ENCODE results near the gene NUDT12.

Gene NUDT12

GRCh38 chr5:103541114-103541513, 21.5 kb downstream of the NUDT12 start:
- DNase-seq (ENCODE audit: low read depth): no peak

GRCh38 chr5:103539376-103540330, 22.9 kb downstream of the NUDT12 start:
- DNase-seq (ENCODE audit: low read depth): no peak

GRCh38 chr5:103532086-103532734, 30.4 kb downstream of the NUDT12 start:
- no peak for DNase-seq (ENCODE audit: low read depth)

GRCh38 chr5:103526164-103526915, 36.2 kb downstream of the NUDT12 start:
- DNase-seq (ENCODE audit: low read depth): no peak

GRCh38 chr5:103525361-103525760, 37.2 kb downstream of the NUDT12 start:
- no peak for DNase-seq (ENCODE audit: low read depth)

- DNase-seq (ENCODE audit: low read depth): no peak
Measured at GRCh38 chr5:103523319-103523718, 39.3 kb downstream of the NUDT12 start.

- no peak for DNase-seq (ENCODE audit: low read depth)
Measured at GRCh38 chr5:103522586-103522985, 40.0 kb downstream of the NUDT12 start.

GRCh38 chr5:103519550-103519949, 43.0 kb downstream of the NUDT12 start:
- no peak for DNase-seq (ENCODE audit: low read depth)

GRCh38 chr5:103514371-103514770, 48.2 kb downstream of the NUDT12 start:
- no peak for DNase-seq (ENCODE audit: low read depth)

- DNase-seq (ENCODE audit: low read depth): no peak
Measured at GRCh38 chr5:103513701-103514100, 48.9 kb downstream of the NUDT12 start.

GRCh38 chr5:103512500-103512899, 50.1 kb downstream of the NUDT12 start:
- no peak for DNase-seq (ENCODE audit: low read depth)

GRCh38 chr5:103511554-103511885, 51.1 kb downstream of the NUDT12 start:
- DNase-seq (ENCODE audit: low read depth): no peak

GRCh38 chr5:103510851-103511553, 51.6 kb downstream of the NUDT12 start:
- DNase-seq (ENCODE audit: low read depth): no peak

GRCh38 chr5:103505581-103506305, 56.8 kb downstream of the NUDT12 start:
- no peak for DNase-seq (ENCODE audit: low read depth)

- no peak for DNase-seq (ENCODE audit: low read depth)
Measured at GRCh38 chr5:103503066-103503465, 59.5 kb downstream of the NUDT12 start.

- DNase-seq (ENCODE audit: low read depth): no peak
Measured at GRCh38 chr5:103502662-103503061, 59.9 kb downstream of the NUDT12 start.
